GM12878 (cell line): ENCODE data around the gene PAQR8. TPM values are rescaled to one million over a fixed set of nuclear protein-coding genes. Genes with fewer than 3 reads are reported as not detected.

Source experiments
- ATAC-seq: fragments of 200-7000 bp; cut with Tn5 transposase; 3 replicates; pipeline ENCODE4 v1.9.1; 2020; ENCODE audit warnings: mild to moderate bottlenecking, moderate library complexity
- BruUV-seq: library from RNA; stranded (reverse); fragments of 400-500 nt; replicated peaks from 2 replicates; lab custom pipeline; 2021; lab: Mats Ljungman, UMichigan
- CTCF ChIA-PET: fragments of 300-600 bp; sonication (Branson Sonifier 250); formaldehyde crosslinking; extraction: SDS; loops from one replicate; lab custom pipeline; 2021; ENCODE audit warnings: inconsistent platforms; lab: Yijun Ruan, JAX
- POLR2A ChIA-PET: fragments of 350-600 bp; formaldehyde crosslinking; extraction: SDS; loops from one replicate; lab custom pipeline; 2021; ENCODE audit warnings: inconsistent platforms; lab: Charles Lee
- RAD21 ChIA-PET: fragments of 300-600 bp; sonication (Branson Sonifier 250); formaldehyde crosslinking; loops from one replicate; lab custom pipeline; 2023; ENCODE audit warnings: antibody characterized with exemption; ENCODE audit not compliant: unreplicated experiment; lab: Charles Lee
- SMC1A ChIA-PET: fragments of 300-600 bp; sonication (Branson Sonifier 250); formaldehyde crosslinking; loops from one replicate; lab custom pipeline; 2023; ENCODE audit not compliant: unreplicated experiment, uncharacterized antibody; lab: Charles Lee
- DNase-seq: peaks from one replicate; pipeline ENCODE4 v3.0.0-alpha.2; 2011; ENCODE audit warnings: low read depth, low spot score
- FAIRE-seq: peaks from 3 replicates; lab custom pipeline; 2011; peaks lifted over from hg19 to GRCh38; lab: Jason Lieb, UNC
- H2AFZ ChIP-seq: 2 replicates; pipeline ENCODE4 v1.6.0; 2011; ENCODE audit warnings: low read depth, low read length, control low read depth; ENCODE audit not compliant: control insufficient read depth
- H3K27ac ChIP-seq: 2 replicates; pipeline ENCODE4 v1.5.1; 2011; ENCODE audit warnings: control low read depth; ENCODE audit not compliant: control insufficient read depth, insufficient read depth
- H3K27me3 ChIP-seq, 2 experiments: replicated peaks in 1 of 2; 2 replicates each; pipeline versions ENCODE4 v1.6.0 to v1.6.1; 2011; ENCODE audit warnings: low read length in 1 of 2; ENCODE audit not compliant: control insufficient read depth in 2 of 2, insufficient read depth in 2 of 2
- H3K36me3 ChIP-seq, 2 experiments: 2 replicates each; pipeline ENCODE4 v1.5.1; 2011; ENCODE audit warnings: low read length in 1 of 2; ENCODE audit not compliant: control insufficient read depth in 2 of 2, insufficient read depth in 2 of 2
- H3K4me1 ChIP-seq: 2 replicates; pipeline ENCODE4 v1.6.1; 2011; ENCODE audit warnings: mild to moderate bottlenecking, low read length, moderate library complexity, mixed read lengths; ENCODE audit not compliant: control insufficient read depth, insufficient read depth
- H3K4me2 ChIP-seq: 2 replicates; pipeline ENCODE4 v1.6.0; 2011; ENCODE audit warnings: control low read depth; ENCODE audit not compliant: control insufficient read depth, insufficient read depth
- H3K4me3 ChIP-seq: fragments of 200-600 bp; sonication (generic); 2 replicates; pipeline ENCODE4 v1.5.1; 2016
- H3K79me2 ChIP-seq: 2 replicates; pipeline ENCODE4 v1.6.0; 2011; ENCODE audit warnings: low read length; ENCODE audit not compliant: control insufficient read depth, insufficient read depth
- H3K9ac ChIP-seq: 2 replicates; pipeline ENCODE4 v1.8.0; 2011; ENCODE audit warnings: low read length, control low read depth, mixed read lengths; ENCODE audit not compliant: control insufficient read depth, insufficient read depth
- H3K9me3 ChIP-seq: replicated peaks from 3 replicates; pipeline ENCODE4 v1.5.1; 2011; ENCODE audit warnings: mild to moderate bottlenecking, low read length; ENCODE audit not compliant: control insufficient read depth, insufficient read depth
- H4K20me1 ChIP-seq: 2 replicates; pipeline ENCODE4 v1.6.0; 2011; ENCODE audit not compliant: control insufficient read depth, insufficient read depth
- CTCF ChIP-seq, 3 experiments: IDR thresholded peaks in 2 of 3; conservative IDR thresholded peaks in 1 of 3; 2 replicates each; pipeline ENCODE4 v1.5.1; 2011; ENCODE audit warnings: low read depth in 3 of 3, low read length in 3 of 3, mild to moderate bottlenecking in 3 of 3, control low read depth in 2 of 3, moderate library complexity in 2 of 3, inconsistent platforms in 1 of 3, mixed read lengths in 1 of 3; ENCODE audit not compliant: control insufficient read depth in 2 of 3, insufficient read depth in 1 of 3; ENCODE audit errors: extremely low read depth in 1 of 3
- HDAC2 ChIP-seq: fragments of 200-600 bp; sonication (generic); IDR thresholded peaks from 2 replicates; pipeline ENCODE4 v1.6.1; 2017
- KDM1A ChIP-seq: fragments of 200-600 bp; sonication (generic); IDR thresholded peaks from 2 replicates; pipeline ENCODE4 v1.6.1; 2016; ENCODE audit warnings: borderline replicate concordance
- MEF2A ChIP-seq: IDR thresholded peaks from 2 replicates; pipeline ENCODE4 v1.6.1; 2011; ENCODE audit warnings: low read depth, mild to moderate bottlenecking, low read length, moderate library complexity; ENCODE audit not compliant: insufficient read depth
- RUNX3 ChIP-seq: IDR thresholded peaks from 2 replicates; pipeline ENCODE4 v1.6.1; 2012; ENCODE audit warnings: low read length, inconsistent platforms
- WGBS: methylation state at CpG from one replicate; pipeline ENCODE4 v1.1.6; 2016; ENCODE audit warnings: low lambda C conversion rate; ENCODE audit not compliant: insufficient replicate concordance, insufficient coverage; ENCODE audit errors: missing lambda C conversion rate; 5-methylcytosine and 5-hydroxymethylcytosine counted together
- in situ Hi-C: fragments of 300-500 bp; cut with MboI; formaldehyde crosslinking; loops from 9 replicates; pipeline ENCODE4 v1.14.3; 2018; ENCODE audit warnings: mixed read lengths
- intact Hi-C: fragments of 100-400 bp; cut with micrococcal nuclease; formaldehyde crosslinking; loops from one replicate; pipeline ENCODE4 v1.14.2; 2022; ENCODE audit not compliant: unreplicated experiment
- polyA plus RNA-seq, 11 experiments: library from polyadenylated mRNA; depleted of rRNA in 4 of 11; unstranded in 6 of 11; stranded (reverse) in 5 of 11; fragments of >200 nt; fragmentation: Nextera tagmentation in 4 of 11; fragmentation: Illumina TruSeq in 1 of 11; extraction: Ambion mirVana in 4 of 11; extraction: Trizol in 1 of 11; gene quantifications; 1 replicate in 1 of 11; 2 replicates in 10 of 11; pipeline versions ENCODE4 v1.2.1 to v1.2.3, GENCODE V29; 2011 to 2016; ENCODE audit warnings: inconsistent platforms in 2 of 11, missing spikeins in 2 of 11, low read depth in 1 of 11
- total RNA-seq, 4 experiments: library from RNA; depleted of rRNA in 3 of 4; stranded (reverse); fragments of >200 nt in 3 of 4; fragmentation: Illumina TruSeq in 1 of 4; extraction: Trizol in 1 of 4; gene quantifications; 2 replicates each; pipeline versions ENCODE4 v1.2.1 to v1.2.3, GENCODE V29; 2013 to 2021
- TF ChIP-seq, protein P1 (sequence below): IDR thresholded peaks from 2 replicates; pipeline ENCODE4 v1.6.1; 2012; ENCODE audit warnings: low read depth, low read length, improper control_type of control experiment

The PAQR8 gene
- total and polyA plus RNA-seq, 10 of the 15 experiments (the other 5 are each of a cell fraction or from before 2014, with no cell fraction given), result 3.9 to 22.4 (median 14.6) TPM

GRCh38 chr6:52391599-52391998 is 29.6 kb downstream of the PAQR8 start (continued):
- no peak for TF ChIP-seq CTCF (IDR thresholded peaks at IDR 0.05 in 2 of 3, conservative IDR thresholded peaks at IDR 0.05 in 1 of 3; ENCODE audit: control insufficient read depth in 2 of 3, extremely low read depth in 1 of 3, insufficient read depth in 1 of 3, low read depth in 3 of 3, low read length in 3 of 3)
- TF ChIP-seq, all 136 proteins: peak for 0

GRCh38 chr6:52392944-52393343 is 31.0 kb downstream of the PAQR8 start:
- 90% methylated on average over 1 of the region's 1 CpG for WGBS
- FAIRE-seq, result no peak
- Histone ChIP-seq H3K4me1 (peaks cover 80% of the 10 kb centered on the region), H3K79me2 (peaks cover 10% of the 10 kb centered on the region), H3K4me2 (no peak overlapping the region), H3K27ac (no peak overlapping the region), H3K36me3 (no peaks in the 10 kb centered on the region), H3K27me3 (no peaks in the 10 kb centered on the region), H3K9ac (no peak overlapping the region), H3K4me3 (no peak overlapping the region), H3K9me3 (no peaks in the 10 kb centered on the region; the same call in 2 of the 3 replicates), H4K20me1 (no peaks in the 10 kb centered on the region), H2AFZ (no peak overlapping the region)
- ATAC-seq, result no peak
- ChIA-PET CTCF (interaction anchor here (0.9 to 4.5 kb wide), 3 partner anchors 22 to 108 kb away, joined by 4 to 69 read pairs (median 22); partner anchors contain the start of gene MCM3), RAD21 (interaction anchor here (5.0 to 7.0 kb wide), 2 partner anchors 85 to 106 kb away, joined by 55 to 112 read pairs; partner anchors contain the start of gene MCM3), POLR2A (interaction anchor here (1.1 to 7.0 kb wide), 8 partner anchors 17 to 108 kb away, joined by 3 to 74 read pairs (median 6); partner anchors contain the start of genes MCM3 and PAQR8), SMC1A (interaction anchor here (1.1 to 9.3 kb wide), 8 partner anchors 6 to 106 kb away, joined by 3 to 156 read pairs (median 72); partner anchors contain the start of genes MCM3 and PAQR8)
- intact Hi-C loops (no loop called here), in situ Hi-C loops (loop anchor here (5.0 kb wide), 2 partner anchors 91 to 231 kb away; no protein-coding TSS in a partner anchor)
- DNase-seq, result no peak
- no TSS peak for BruUV-seq
- TF ChIP-seq MEF2A (no peak), RUNX3 (peak; percentile 28; the same call in 1 of the 2 replicates), KDM1A (no peak), HDAC2 (no peak)
- TF ChIP-seq, protein P1, sequence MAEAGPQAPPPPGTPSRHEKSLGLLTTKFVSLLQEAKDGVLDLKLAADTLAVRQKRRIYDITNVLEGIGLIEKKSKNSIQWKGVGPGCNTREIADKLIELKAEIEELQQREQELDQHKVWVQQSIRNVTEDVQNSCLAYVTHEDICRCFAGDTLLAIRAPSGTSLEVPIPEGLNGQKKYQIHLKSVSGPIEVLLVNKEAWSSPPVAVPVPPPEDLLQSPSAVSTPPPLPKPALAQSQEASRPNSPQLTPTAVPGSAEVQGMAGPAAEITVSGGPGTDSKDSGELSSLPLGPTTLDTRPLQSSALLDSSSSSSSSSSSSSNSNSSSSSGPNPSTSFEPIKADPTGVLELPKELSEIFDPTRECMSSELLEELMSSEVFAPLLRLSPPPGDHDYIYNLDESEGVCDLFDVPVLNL, result no peak
